HepG2 (cell line): ENCODE data around the gene TOB1. TPM values are rescaled to one million over a fixed set of nuclear protein-coding genes. Genes with fewer than 3 reads are reported as not detected.

Experiments
- FOXK2 ChIP-seq: fragments of 450-650 bp; IDR thresholded peaks from 2 replicates; pipeline ENCODE4 v1.6.1; 2016
- KAT7 ChIP-seq: IDR thresholded peaks from 2 replicates; pipeline ENCODE4 v1.6.1; 2018; ENCODE audit warnings: borderline replicate concordance, missing compliant biosample characterization
- KLF9 ChIP-seq: IDR thresholded peaks from 2 replicates; pipeline ENCODE4 v1.6.1; 2016; ENCODE audit warnings: low read depth
- KMT2A ChIP-seq: sonication (generic); formaldehyde crosslinking; IDR thresholded peaks from 2 replicates; pipeline ENCODE4 v1.4.0; 2020; ENCODE audit warnings: missing genetic modification reagents
- MBD4 ChIP-seq: IDR thresholded peaks from 2 replicates; pipeline ENCODE4 v1.6.1; 2012; ENCODE audit warnings: low read length, inconsistent platforms, borderline replicate concordance
- NFKB2 ChIP-seq: sonication (generic); formaldehyde crosslinking; IDR thresholded peaks from 2 replicates; pipeline ENCODE4 v1.4.0; 2020; ENCODE audit warnings: missing genetic modification reagents, borderline replicate concordance
- RAD51 ChIP-seq: fragments of 450-650 bp; IDR thresholded peaks from 2 replicates; pipeline ENCODE4 v1.6.1; 2016; ENCODE audit warnings: borderline replicate concordance
- RBAK ChIP-seq: sonication (generic); formaldehyde crosslinking; IDR thresholded peaks from 2 replicates; pipeline ENCODE4 v1.5.1; 2020; ENCODE audit warnings: mild to moderate bottlenecking, missing genetic modification reagents
- RCOR2 ChIP-seq: IDR thresholded peaks from 2 replicates; pipeline ENCODE4 v1.6.1; 2016; ENCODE audit warnings: missing biosample characterization, missing genetic modification reagents
- SIN3A ChIP-seq: IDR thresholded peaks from 2 replicates; pipeline ENCODE4 v1.6.1; 2011; ENCODE audit warnings: low read depth, mild to moderate bottlenecking, control low read depth, low read length, borderline replicate concordance
- SOX5 ChIP-seq: IDR thresholded peaks from 2 replicates; pipeline ENCODE4 v1.6.1; 2016; ENCODE audit warnings: borderline replicate concordance
- TEAD2 ChIP-seq: sonication (generic); formaldehyde crosslinking; IDR thresholded peaks from 2 replicates; pipeline ENCODE4 v1.9.0; 2021; ENCODE audit warnings: missing genetic modification reagents
- TOE1 ChIP-seq: sonication (generic); formaldehyde crosslinking; IDR thresholded peaks from 2 replicates; pipeline ENCODE4 v1.4.0; 2020; ENCODE audit warnings: mild to moderate bottlenecking, missing genetic modification reagents
- ZFP36L2 ChIP-seq: sonication (generic); formaldehyde crosslinking; IDR thresholded peaks from 2 replicates; pipeline ENCODE4 v1.4.0; 2020; ENCODE audit warnings: missing genetic modification reagents
- ZNF282 ChIP-seq: fragments of 450-650 bp; IDR thresholded peaks from 2 replicates; pipeline ENCODE4 v1.6.1; 2018; ENCODE audit not compliant: partially characterized antibody
- ZNF543 ChIP-seq: sonication (generic); formaldehyde crosslinking; IDR thresholded peaks from 2 replicates; pipeline ENCODE4 v1.4.0; 2020; ENCODE audit warnings: mild to moderate bottlenecking, missing genetic modification reagents
- ZNF550 ChIP-seq: sonication (generic); formaldehyde crosslinking; IDR thresholded peaks from 2 replicates; pipeline ENCODE4 v1.4.0; 2020; ENCODE audit warnings: mild to moderate bottlenecking, missing genetic modification reagents, borderline replicate concordance
- ZNF782 ChIP-seq: sonication (generic); formaldehyde crosslinking; IDR thresholded peaks from 2 replicates; pipeline ENCODE4 v1.4.0; 2020; ENCODE audit warnings: missing genetic modification reagents, mild to moderate bottlenecking, borderline replicate concordance
- polyA plus RNA-seq, 8 experiments: library from polyadenylated mRNA; depleted of rRNA in 3 of 8; stranded (reverse) in 7 of 8; unstranded in 1 of 8; fragments of >200 nt; fragmentation: Illumina TruSeq in 4 of 8; extraction: Trizol in 4 of 8; gene quantifications; 2 replicates each; pipeline versions ENCODE4 v1.2.1 to v1.2.3, GENCODE V29; 2011 to 2016; ENCODE audit warnings: low read depth in 4 of 8, missing spikeins in 1 of 8, mixed read lengths in 1 of 8; ENCODE audit not compliant: insufficient read depth in 1 of 8
- total RNA-seq, 5 experiments: library from RNA; depleted of rRNA; stranded (reverse); fragments of >200 nt; fragmentation: Illumina TruSeq; extraction: Trizol; gene quantifications; 2 replicates each; pipeline ENCODE4 v1.2.3, GENCODE V29; 2016; ENCODE audit warnings: low read depth in 1 of 5
- TF ChIP-seq, protein P1 (sequence below): sonication (generic); formaldehyde crosslinking; IDR thresholded peaks from 2 replicates; pipeline ENCODE4 v1.8.0; 2022; ENCODE audit warnings: low read depth, missing genetic modification reagents
- TF ChIP-seq, protein P2 (sequence below): sonication (generic); formaldehyde crosslinking; IDR thresholded peaks from 2 replicates; pipeline ENCODE4 v1.5.0; 2020; ENCODE audit warnings: missing genetic modification reagents
- TF ChIP-seq, protein P3 (sequence below): sonication (generic); formaldehyde crosslinking; IDR thresholded peaks from 2 replicates; pipeline ENCODE4 v1.4.0; 2020; ENCODE audit warnings: low read depth, missing genetic modification reagents
- TF ChIP-seq, protein P4 (sequence below): fragments of 450-650 bp; IDR thresholded peaks from 2 replicates; pipeline ENCODE4 v1.6.1; 2017
- TF ChIP-seq, protein P5 (sequence below): sonication (generic); formaldehyde crosslinking; IDR thresholded peaks from 2 replicates; pipeline ENCODE4 v1.8.1; 2023; ENCODE audit warnings: mild to moderate bottlenecking, missing genetic modification reagents, borderline replicate concordance

Gene TOB1
- total and polyA plus RNA-seq, 2 of the 13 experiments (the other 11 are each of a cell fraction or from before 2014, with no cell fraction given), result 21.9 to 57.7 TPM

DNA sequence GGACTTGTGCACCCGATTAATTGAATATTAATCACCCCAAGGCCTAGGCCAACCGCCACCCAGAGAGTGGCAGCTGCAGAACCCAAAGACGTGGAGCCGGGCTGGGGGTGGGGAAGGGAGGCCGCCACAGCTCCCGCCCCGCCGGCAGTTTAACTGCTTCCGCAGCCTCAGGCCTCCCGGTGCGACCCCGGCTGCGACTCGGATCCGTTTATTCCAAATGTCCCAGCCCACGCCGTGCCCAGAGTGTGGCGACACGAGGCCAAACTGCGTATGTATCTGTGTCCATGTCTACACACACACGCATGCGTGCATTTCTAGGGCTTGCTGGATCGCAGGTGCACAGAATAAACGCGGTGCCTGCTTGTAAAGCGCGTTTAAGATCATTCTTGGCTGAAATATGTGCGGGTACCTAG lies 802 bp upstream of the TOB1 start (continued):
- TF ChIP-seq ZNF550, result peak; percentile 87; the same call in 1 of the 2 replicates
- TF ChIP-seq SIN3A, result no peak
- TF ChIP-seq, protein P1, sequence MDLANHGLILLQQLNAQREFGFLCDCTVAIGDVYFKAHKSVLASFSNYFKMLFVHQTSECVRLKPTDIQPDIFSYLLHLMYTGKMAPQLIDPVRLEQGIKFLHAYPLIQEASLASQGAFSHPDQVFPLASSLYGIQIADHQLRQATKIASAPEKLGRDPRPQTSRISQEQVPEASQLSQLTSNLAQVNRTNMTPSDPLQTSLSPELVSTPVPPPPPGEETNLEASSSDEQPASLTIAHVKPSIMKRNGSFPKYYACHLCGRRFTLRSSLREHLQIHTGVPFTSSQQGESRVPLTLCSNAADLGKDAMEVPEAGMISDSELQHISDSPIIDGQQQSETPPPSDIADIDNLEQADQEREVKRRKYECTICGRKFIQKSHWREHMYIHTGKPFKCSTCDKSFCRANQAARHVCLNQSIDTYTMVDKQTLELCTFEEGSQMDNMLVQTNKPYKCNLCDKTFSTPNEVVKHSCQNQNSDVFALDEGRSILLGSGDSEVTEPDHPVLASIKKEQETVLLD (CRISPR knock-in tag), result no peak; the same call in 1 of the 2 replicates
- TF ChIP-seq RCOR2 (CRISPR knock-in tag), result no peak
- 0 out of 2 replicates have a peak, but pooled peaks have one; percentile 62 for TF ChIP-seq NFKB2 (CRISPR knock-in tag)
- TF ChIP-seq ZNF282, result no peak
- TF ChIP-seq, protein P2, sequence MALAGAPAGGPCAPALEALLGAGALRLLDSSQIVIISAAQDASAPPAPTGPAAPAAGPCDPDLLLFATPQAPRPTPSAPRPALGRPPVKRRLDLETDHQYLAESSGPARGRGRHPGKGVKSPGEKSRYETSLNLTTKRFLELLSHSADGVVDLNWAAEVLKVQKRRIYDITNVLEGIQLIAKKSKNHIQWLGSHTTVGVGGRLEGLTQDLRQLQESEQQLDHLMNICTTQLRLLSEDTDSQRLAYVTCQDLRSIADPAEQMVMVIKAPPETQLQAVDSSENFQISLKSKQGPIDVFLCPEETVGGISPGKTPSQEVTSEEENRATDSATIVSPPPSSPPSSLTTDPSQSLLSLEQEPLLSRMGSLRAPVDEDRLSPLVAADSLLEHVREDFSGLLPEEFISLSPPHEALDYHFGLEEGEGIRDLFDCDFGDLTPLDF (CRISPR knock-in tag), result peak; percentile 65; the same call in 1 of the 2 replicates
- no peak for TF ChIP-seq FOXK2
- peak; percentile 70; the same call in 1 of the 2 replicates for TF ChIP-seq TOE1 (CRISPR knock-in tag)
- no peak for TF ChIP-seq MBD4
- TF ChIP-seq, protein P3, sequence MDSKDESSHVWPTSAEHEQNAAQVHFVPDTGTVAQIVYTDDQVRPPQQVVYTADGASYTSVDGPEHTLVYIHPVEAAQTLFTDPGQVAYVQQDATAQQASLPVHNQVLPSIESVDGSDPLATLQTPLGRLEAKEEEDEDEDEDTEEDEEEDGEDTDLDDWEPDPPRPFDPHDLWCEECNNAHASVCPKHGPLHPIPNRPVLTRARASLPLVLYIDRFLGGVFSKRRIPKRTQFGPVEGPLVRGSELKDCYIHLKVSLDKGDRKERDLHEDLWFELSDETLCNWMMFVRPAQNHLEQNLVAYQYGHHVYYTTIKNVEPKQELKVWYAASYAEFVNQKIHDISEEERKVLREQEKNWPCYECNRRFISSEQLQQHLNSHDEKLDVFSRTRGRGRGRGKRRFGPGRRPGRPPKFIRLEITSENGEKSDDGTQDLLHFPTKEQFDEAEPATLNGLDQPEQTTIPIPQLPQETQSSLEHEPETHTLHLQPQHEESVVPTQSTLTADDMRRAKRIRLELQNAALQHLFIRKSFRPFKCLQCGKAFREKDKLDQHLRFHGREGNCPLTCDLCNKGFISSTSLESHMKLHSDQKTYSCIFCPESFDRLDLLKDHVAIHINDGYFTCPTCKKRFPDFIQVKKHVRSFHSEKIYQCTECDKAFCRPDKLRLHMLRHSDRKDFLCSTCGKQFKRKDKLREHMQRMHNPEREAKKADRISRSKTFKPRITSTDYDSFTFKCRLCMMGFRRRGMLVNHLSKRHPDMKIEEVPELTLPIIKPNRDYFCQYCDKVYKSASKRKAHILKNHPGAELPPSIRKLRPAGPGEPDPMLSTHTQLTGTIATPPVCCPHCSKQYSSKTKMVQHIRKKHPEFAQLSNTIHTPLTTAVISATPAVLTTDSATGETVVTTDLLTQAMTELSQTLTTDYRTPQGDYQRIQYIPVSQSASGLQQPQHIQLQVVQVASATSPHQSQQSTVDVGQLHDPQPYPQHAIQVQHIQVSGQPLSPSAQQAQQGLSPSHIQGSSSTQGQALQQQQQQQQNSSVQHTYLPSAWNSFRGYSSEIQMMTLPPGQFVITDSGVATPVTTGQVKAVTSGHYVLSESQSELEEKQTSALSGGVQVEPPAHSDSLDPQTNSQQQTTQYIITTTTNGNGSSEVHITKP (CRISPR knock-in tag), result no peak
- TF ChIP-seq, protein P4, sequence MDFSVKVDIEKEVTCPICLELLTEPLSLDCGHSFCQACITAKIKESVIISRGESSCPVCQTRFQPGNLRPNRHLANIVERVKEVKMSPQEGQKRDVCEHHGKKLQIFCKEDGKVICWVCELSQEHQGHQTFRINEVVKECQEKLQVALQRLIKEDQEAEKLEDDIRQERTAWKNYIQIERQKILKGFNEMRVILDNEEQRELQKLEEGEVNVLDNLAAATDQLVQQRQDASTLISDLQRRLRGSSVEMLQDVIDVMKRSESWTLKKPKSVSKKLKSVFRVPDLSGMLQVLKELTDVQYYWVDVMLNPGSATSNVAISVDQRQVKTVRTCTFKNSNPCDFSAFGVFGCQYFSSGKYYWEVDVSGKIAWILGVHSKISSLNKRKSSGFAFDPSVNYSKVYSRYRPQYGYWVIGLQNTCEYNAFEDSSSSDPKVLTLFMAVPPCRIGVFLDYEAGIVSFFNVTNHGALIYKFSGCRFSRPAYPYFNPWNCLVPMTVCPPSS, result no peak
- TF ChIP-seq TEAD2 (CRISPR knock-in tag), result peak; percentile 77; the same call in 1 of the 2 replicates
- no peak for TF ChIP-seq SOX5 (CRISPR knock-in tag)
- peak; percentile 29; the same call in 1 of the 2 replicates for TF ChIP-seq ZFP36L2
- no peak for TF ChIP-seq RAD51
- TF ChIP-seq KLF9 (CRISPR knock-in tag), result no peak
- TF ChIP-seq KMT2A, result no peak
- TF ChIP-seq KAT7 (CRISPR knock-in tag), result no peak; the same call in 1 of the 2 replicates
- no peak for TF ChIP-seq ZNF782 (CRISPR knock-in tag)
- TF ChIP-seq, protein P5, sequence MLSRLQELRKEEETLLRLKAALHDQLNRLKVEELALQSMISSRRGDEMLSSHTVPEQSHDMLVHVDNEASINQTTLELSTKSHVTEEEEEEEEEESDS (CRISPR knock-in tag), result no peak
- TF ChIP-seq ZNF543, result no peak
- TF ChIP-seq RBAK (CRISPR knock-in tag), result no peak
